Caco-2 (cell line): ENCODE measurements around the gene PI4K2B. TPM values are rescaled to one million over a fixed set of nuclear protein-coding genes. Genes with fewer than 3 reads are reported as not detected.

Source experiments
- BruUV-seq: library from RNA; stranded (reverse); fragments of 400-500 nt; replicated peaks from 2 replicates; lab custom pipeline; 2021; lab: Mats Ljungman, UMichigan
- CTCF ChIA-PET: fragments of 300-600 bp; sonication (Branson Sonifier 250); formaldehyde crosslinking; loops from one replicate; lab custom pipeline; 2022; ENCODE audit warnings: antibody characterized with exemption; lab: Charles Lee
- POLR2A ChIA-PET: fragments of 300-600 bp; sonication (Branson Sonifier 250); formaldehyde crosslinking; loops from one replicate; lab custom pipeline; 2022; ENCODE audit warnings: antibody characterized with exemption; lab: Charles Lee
- DNase-seq, 2 experiments: peaks; one replicate each; pipeline versions ENCODE4 v3.0.0 to v3.0.0-alpha.2; 2020 to 2022
- H3K27me3 ChIP-seq: replicated peaks from 2 replicates; pipeline ENCODE4 v1.6.0; 2011; ENCODE audit warnings: low read length; ENCODE audit not compliant: control insufficient read depth, insufficient read depth
- H3K36me3 ChIP-seq: 2 replicates; pipeline ENCODE4 v1.5.1; 2011; ENCODE audit warnings: low read length; ENCODE audit not compliant: control insufficient read depth, insufficient read depth
- H3K4me1 ChIP-seq: fragments of 250-450 bp; sonication (Bioruptor Pico); 2 replicates; pipeline ENCODE4 v1.5.1; 2020; ENCODE audit warnings: mild to moderate bottlenecking
- H3K4me3 ChIP-seq: 2 replicates; pipeline ENCODE4 v1.5.1; 2011; ENCODE audit warnings: low read depth, mild to moderate bottlenecking, control low read depth, low read length
- H3K9me3 ChIP-seq: fragments of 250-450 bp; sonication (Bioruptor Pico); 2 replicates; pipeline ENCODE4 v1.5.1; 2020; ENCODE audit warnings: mild to moderate bottlenecking, moderate library complexity
- H3K27ac Mint-ChIP-seq: one replicate; pipeline ENCODE4 v1.8.0; 2022; ENCODE audit warnings: mixed read lengths; ENCODE audit not compliant: unreplicated experiment
- H3K27me3 Mint-ChIP-seq: one replicate; pipeline ENCODE4 v1.8.0; 2022; ENCODE audit warnings: mixed read lengths; ENCODE audit not compliant: insufficient read depth, unreplicated experiment
- H3K36me3 Mint-ChIP-seq: one replicate; pipeline ENCODE4 v1.8.0; 2022; ENCODE audit warnings: mild to moderate bottlenecking, mixed read lengths; ENCODE audit not compliant: insufficient read depth, unreplicated experiment
- H3K4me1 Mint-ChIP-seq: one replicate; pipeline ENCODE4 v1.8.0; 2022; ENCODE audit warnings: low read depth, mixed read lengths; ENCODE audit not compliant: unreplicated experiment
- H3K4me3 Mint-ChIP-seq: one replicate; pipeline ENCODE4 v1.8.0; 2022; ENCODE audit warnings: mild to moderate bottlenecking, moderate library complexity, mixed read lengths; ENCODE audit not compliant: unreplicated experiment
- H3K9me3 Mint-ChIP-seq: one replicate; pipeline ENCODE4 v1.8.0; 2022; ENCODE audit warnings: mixed read lengths; ENCODE audit not compliant: unreplicated experiment
- intact Hi-C: fragments of 100-400 bp; cut with micrococcal nuclease; formaldehyde crosslinking; loops from one replicate; pipeline ENCODE4 v1.10.0; 2022; ENCODE audit not compliant: unreplicated experiment
- total RNA-seq: library from RNA; stranded (reverse); gene quantifications from 2 replicates; pipeline ENCODE4 v1.2.3, GENCODE V29; 2022
- TF ChIP-seq, protein P1 (sequence below), 2 experiments: fragments of 200-600 bp in 1 of 2; IDR thresholded peaks; 1 replicate in 1 of 2; 2 replicates in 1 of 2; pipeline versions ENCODE4 v1.5.1 to v1.8.0; 2011 to 2022; ENCODE audit warnings: antibody characterized with exemption in 1 of 2, control low read depth in 1 of 2, inconsistent platforms in 1 of 2, low read depth in 1 of 2, low read length in 1 of 2, mild to moderate bottlenecking in 1 of 2, moderate library complexity in 1 of 2; ENCODE audit not compliant: insufficient read depth in 1 of 2, severe bottlenecking in 1 of 2, unreplicated experiment in 1 of 2

PI4K2B gene
- total RNA-seq, 1 experiment from 2014 or later: 25.0 TPM

DNA sequence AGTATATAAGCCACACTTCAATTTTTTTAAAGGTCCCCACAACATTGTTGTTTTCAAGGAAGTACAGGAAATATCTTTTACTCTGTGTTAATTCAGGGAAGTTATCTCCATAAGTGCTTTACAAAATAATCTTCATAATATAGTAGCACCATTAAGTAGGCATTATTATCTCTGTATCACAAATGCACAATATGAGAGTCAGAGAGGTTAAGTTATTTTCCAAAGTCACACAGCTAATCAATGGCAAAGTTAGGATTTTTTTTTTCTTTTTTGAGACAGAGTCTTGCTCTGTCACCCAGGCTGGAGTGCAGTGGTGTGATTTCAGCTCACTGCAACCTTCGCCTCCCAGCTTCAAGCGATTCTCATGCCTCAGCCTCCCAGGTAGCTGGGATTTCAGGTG, 35.1 kb upstream of the PI4K2B start:
- TF ChIP-seq, protein P1, sequence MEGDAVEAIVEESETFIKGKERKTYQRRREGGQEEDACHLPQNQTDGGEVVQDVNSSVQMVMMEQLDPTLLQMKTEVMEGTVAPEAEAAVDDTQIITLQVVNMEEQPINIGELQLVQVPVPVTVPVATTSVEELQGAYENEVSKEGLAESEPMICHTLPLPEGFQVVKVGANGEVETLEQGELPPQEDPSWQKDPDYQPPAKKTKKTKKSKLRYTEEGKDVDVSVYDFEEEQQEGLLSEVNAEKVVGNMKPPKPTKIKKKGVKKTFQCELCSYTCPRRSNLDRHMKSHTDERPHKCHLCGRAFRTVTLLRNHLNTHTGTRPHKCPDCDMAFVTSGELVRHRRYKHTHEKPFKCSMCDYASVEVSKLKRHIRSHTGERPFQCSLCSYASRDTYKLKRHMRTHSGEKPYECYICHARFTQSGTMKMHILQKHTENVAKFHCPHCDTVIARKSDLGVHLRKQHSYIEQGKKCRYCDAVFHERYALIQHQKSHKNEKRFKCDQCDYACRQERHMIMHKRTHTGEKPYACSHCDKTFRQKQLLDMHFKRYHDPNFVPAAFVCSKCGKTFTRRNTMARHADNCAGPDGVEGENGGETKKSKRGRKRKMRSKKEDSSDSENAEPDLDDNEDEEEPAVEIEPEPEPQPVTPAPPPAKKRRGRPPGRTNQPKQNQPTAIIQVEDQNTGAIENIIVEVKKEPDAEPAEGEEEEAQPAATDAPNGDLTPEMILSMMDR (IDR thresholded peaks at IDR 0.05; ENCODE audit: insufficient read depth in 1 of 2, low read depth in 1 of 2, low read length in 1 of 2, severe bottlenecking in 1 of 2, unreplicated experiment in 1 of 2): no peak
- Histone ChIP-seq H3K27me3 (no peaks in the 10 kb centered on the region), H3K4me3 (no peak overlapping the region), H3K9me3 (no peaks in the 10 kb centered on the region), H3K4me1 (peaks cover 7% of the 10 kb centered on the region; the same call in 1 of the 2 replicates), H3K36me3 (no peaks in the 10 kb centered on the region)
- intact Hi-C loops: no loop called here
- ChIA-PET CTCF (interaction anchor here (0.7 kb wide), 1 partner anchor 153 kb away, joined by 3 read pairs; no protein-coding TSS in a partner anchor), POLR2A (no interaction called here)
- H3K4me3 Mint-ChIP-seq: no peak overlapping the region
- DNase-seq: no peak
- no peaks in the 10 kb centered on the region for H3K36me3 Mint-ChIP-seq
- H3K27ac Mint-ChIP-seq: no peak overlapping the region
- BruUV-seq: no TSS peak
- no peaks in the 10 kb centered on the region for H3K4me1 Mint-ChIP-seq
- no peaks in the 10 kb centered on the region for H3K27me3 Mint-ChIP-seq
- no peaks in the 10 kb centered on the region for H3K9me3 Mint-ChIP-seq

DNA sequence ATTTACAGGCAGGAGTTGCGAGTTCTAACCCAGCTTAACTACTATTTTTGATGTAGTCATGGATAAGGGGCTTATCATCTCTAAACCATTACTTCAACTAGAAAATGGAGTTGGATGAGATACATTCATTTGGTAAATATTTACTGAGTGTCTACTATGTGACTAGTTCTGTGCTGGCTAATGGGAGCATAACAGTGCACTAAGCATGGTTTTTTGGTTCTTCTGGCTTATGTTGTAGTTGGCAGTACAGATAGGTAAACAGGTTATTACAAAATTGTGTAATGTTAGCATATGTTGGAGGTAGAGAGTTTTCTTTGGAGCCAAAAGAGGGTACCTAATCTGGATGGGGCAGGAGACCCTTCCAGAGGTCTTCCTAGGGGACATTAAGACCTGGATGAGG, 25.8 kb upstream of the PI4K2B start:
- TF ChIP-seq, protein P1 (IDR thresholded peaks at IDR 0.05; ENCODE audit: insufficient read depth in 1 of 2, low read depth in 1 of 2, low read length in 1 of 2, severe bottlenecking in 1 of 2, unreplicated experiment in 1 of 2): no peak
- POLR2A ChIA-PET: no interaction called here
- no peak overlapping the region for H3K27ac Mint-ChIP-seq
- peaks cover 13% of the 10 kb centered on the region for H3K4me1 ChIP-seq
- no peaks in the 10 kb centered on the region for H3K36me3 ChIP-seq
- H3K27me3 ChIP-seq: no peaks in the 10 kb centered on the region
- no peaks in the 10 kb centered on the region; the same call in 1 of the 2 replicates for H3K9me3 ChIP-seq
- H3K4me1 Mint-ChIP-seq: peaks cover 14% of the 10 kb centered on the region
- H3K4me3 ChIP-seq: no peak overlapping the region
- no peak for DNase-seq
- no peaks in the 10 kb centered on the region for H3K27me3 Mint-ChIP-seq
- CTCF ChIA-PET: no interaction called here
- intact Hi-C loops: no loop called here
- H3K9me3 Mint-ChIP-seq: no peaks in the 10 kb centered on the region
- H3K36me3 Mint-ChIP-seq: no peaks in the 10 kb centered on the region
- no peak overlapping the region for H3K4me3 Mint-ChIP-seq
- BruUV-seq: no TSS peak

DNA sequence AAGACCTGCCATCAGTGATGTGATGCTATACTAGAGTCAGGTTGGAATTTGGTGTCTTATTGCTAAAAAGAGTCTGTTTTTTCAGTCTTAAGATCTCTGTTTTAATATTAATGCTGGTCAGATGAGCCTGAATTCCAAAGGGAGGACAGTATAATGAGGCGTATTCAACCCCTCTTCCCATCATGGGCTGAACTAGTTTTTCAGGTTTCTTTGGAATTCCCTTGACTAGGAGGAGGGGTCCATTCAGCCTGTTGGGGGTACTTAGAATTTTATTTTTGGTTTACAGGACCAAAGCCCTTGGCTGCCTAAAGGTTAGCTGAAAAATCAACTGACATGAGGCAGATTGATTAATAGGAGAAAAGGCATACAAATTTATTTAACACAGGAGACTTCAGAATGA, 24.1 kb upstream of the PI4K2B start:
- BruUV-seq: no TSS peak
- intact Hi-C loops: no loop called here
- TF ChIP-seq, protein P1 (IDR thresholded peaks at IDR 0.05; ENCODE audit: insufficient read depth in 1 of 2, low read depth in 1 of 2, low read length in 1 of 2, severe bottlenecking in 1 of 2, unreplicated experiment in 1 of 2): no peak
- ChIA-PET POLR2A (no interaction called here), CTCF (no interaction called here)
- H3K36me3 Mint-ChIP-seq: no peaks in the 10 kb centered on the region
- Histone ChIP-seq H3K4me3 (no peak overlapping the region), H3K4me1 (peaks cover 15% of the 10 kb centered on the region), H3K36me3 (no peaks in the 10 kb centered on the region), H3K9me3 (no peaks in the 10 kb centered on the region; the same call in 1 of the 2 replicates), H3K27me3 (no peaks in the 10 kb centered on the region)
- no peaks in the 10 kb centered on the region for H3K27me3 Mint-ChIP-seq
- H3K9me3 Mint-ChIP-seq: no peaks in the 10 kb centered on the region
- H3K27ac Mint-ChIP-seq: no peak overlapping the region
- no peak overlapping the region for H3K4me3 Mint-ChIP-seq
- no peak for DNase-seq
- H3K4me1 Mint-ChIP-seq: peaks cover 8% of the 10 kb centered on the region
